ENCODE measurements around the gene DLX5.

DNA sequence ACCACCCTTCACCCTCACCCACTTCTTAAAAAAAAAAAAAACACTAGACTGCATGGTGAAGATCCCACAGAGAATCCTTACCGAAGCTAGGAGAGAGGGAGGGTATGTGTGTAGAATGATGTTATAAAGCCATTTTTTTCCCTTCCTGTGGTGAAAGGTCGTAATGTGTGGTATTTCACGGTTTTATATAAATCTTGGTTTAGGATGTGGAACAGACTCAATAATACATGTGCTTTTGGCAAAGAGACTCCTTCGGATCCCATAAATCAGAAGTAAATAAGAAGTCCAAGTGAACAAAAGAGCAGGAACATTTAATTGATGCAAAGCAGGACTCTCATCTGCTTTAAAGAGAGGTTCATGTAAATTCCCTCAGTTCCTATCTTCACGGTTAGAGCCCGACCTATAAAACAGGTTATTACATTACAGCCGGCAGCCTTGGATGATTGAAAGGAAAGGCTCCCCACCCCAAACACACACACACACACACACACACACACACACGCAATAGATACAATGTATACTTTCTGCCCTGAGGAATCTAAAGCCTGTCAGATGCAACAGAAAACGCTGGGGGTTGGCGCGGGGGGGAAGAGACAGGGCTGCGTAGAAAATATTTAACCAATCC lies 8.8 kb downstream of the DLX5 start:
- TF ChIP-seq CTCF (IDR thresholded peaks at IDR 0.05) (no peak), POLR2A (IDR thresholded peaks at IDR 0.05) (no peak)
